GM23338 (cell line): ENCODE results near the gene XRCC5. TPM values are rescaled to one million over a fixed set of nuclear protein-coding genes. Genes with fewer than 3 reads are reported as not detected.

Experiments
- ATAC-seq: fragments of 200-7000 bp; cut with Tn5 transposase; 3 replicates; pipeline ENCODE4 v1.9.1; 2020
- DNase-seq: peaks from one replicate; pipeline ENCODE4 v3.0.0-alpha.2; 2015; ENCODE audit warnings: low spot score
- H2AFZ ChIP-seq: fragments of 200-600 bp; sonication (generic); 2 replicates; pipeline ENCODE4 v1.8.0; 2016; ENCODE audit warnings: antibody characterized with exemption, mild to moderate bottlenecking, moderate library complexity
- H3F3A ChIP-seq: fragments of 200-600 bp; sonication (generic); replicated peaks from 2 replicates; pipeline ENCODE4 v1.8.0; 2017; ENCODE audit warnings: antibody characterized with exemption, mixed run types, low read depth
- H3K27ac ChIP-seq: fragments of 200-600 bp; sonication (generic); 2 replicates; pipeline ENCODE4 v1.6.1; 2016; ENCODE audit warnings: low read depth
- H3K27me3 ChIP-seq: fragments of 200-600 bp; sonication (generic); 2 replicates; pipeline ENCODE4 v1.8.0; 2016; ENCODE audit warnings: mild to moderate bottlenecking, mixed run types, moderate library complexity; ENCODE audit not compliant: insufficient read depth
- H3K36me3 ChIP-seq: fragments of 200-600 bp; sonication (generic); 2 replicates; pipeline ENCODE4 v1.8.0; 2016; ENCODE audit warnings: mild to moderate bottlenecking; ENCODE audit not compliant: insufficient read depth
- H3K4me1 ChIP-seq: fragments of 200-600 bp; sonication (generic); 2 replicates; pipeline ENCODE4 v1.8.0; 2016; ENCODE audit warnings: mild to moderate bottlenecking, moderate library complexity; ENCODE audit not compliant: insufficient read depth
- H3K4me2 ChIP-seq: fragments of 200-600 bp; sonication (generic); 2 replicates; pipeline ENCODE4 v1.7.1; 2017; ENCODE audit warnings: mixed run types
- H3K4me3 ChIP-seq: fragments of 200-600 bp; sonication (generic); 2 replicates; pipeline ENCODE4 v1.6.1; 2016; ENCODE audit warnings: mixed run types
- H3K79me2 ChIP-seq: fragments of 200-600 bp; sonication (generic); replicated peaks from 2 replicates; pipeline ENCODE4 v1.8.0; 2017; ENCODE audit warnings: mild to moderate bottlenecking; ENCODE audit not compliant: insufficient read depth
- H3K9me2 ChIP-seq: fragments of 200-600 bp; sonication (generic); 2 replicates; pipeline ENCODE4 v1.8.0; 2017; ENCODE audit not compliant: insufficient read depth
- H4K20me1 ChIP-seq: fragments of 200-600 bp; sonication (generic); replicated peaks from 2 replicates; pipeline ENCODE4 v1.8.0; 2017; ENCODE audit warnings: mild to moderate bottlenecking; ENCODE audit not compliant: insufficient read depth
- H3K27ac Mint-ChIP-seq: 2 replicates; pipeline ENCODE4 v1.8.0; 2020; ENCODE audit warnings: inconsistent platforms, mild to moderate bottlenecking, moderate library complexity, mixed read lengths
- H3K27me3 Mint-ChIP-seq: 3 replicates; pipeline ENCODE4 v1.8.0; 2022; ENCODE audit warnings: low read depth, mild to moderate bottlenecking, moderate library complexity, mixed read lengths, inconsistent platforms; ENCODE audit not compliant: insufficient read depth, poor library complexity
- H3K36me3 Mint-ChIP-seq: 3 replicates; pipeline ENCODE4 v1.8.0; 2021; ENCODE audit warnings: low read depth, mild to moderate bottlenecking, inconsistent platforms, moderate library complexity, mixed read lengths
- H3K4me1 Mint-ChIP-seq: 3 replicates; pipeline ENCODE4 v1.8.0; 2020; ENCODE audit warnings: mild to moderate bottlenecking, inconsistent platforms, mixed read lengths
- H3K4me3 Mint-ChIP-seq: 3 replicates; pipeline ENCODE4 v1.8.0; 2021; ENCODE audit warnings: moderate library complexity, mild to moderate bottlenecking, inconsistent platforms, mixed read lengths
- H3K9me3 Mint-ChIP-seq: 3 replicates; pipeline ENCODE4 v1.8.0; 2020; ENCODE audit warnings: moderate library complexity, mild to moderate bottlenecking, inconsistent platforms, mixed read lengths
- CREB1 ChIP-seq: fragments of 250-450 bp; sonication (Bioruptor Pico); IDR thresholded peaks from 2 replicates; pipeline ENCODE4 v1.5.0; 2020; ENCODE audit warnings: low read depth, mild to moderate bottlenecking, moderate library complexity
- EZH2 ChIP-seq: fragments of 200-600 bp; sonication (generic); IDR thresholded peaks from one replicate; pipeline ENCODE4 v1.8.0; 2017; ENCODE audit warnings: antibody characterized with exemption, mild to moderate bottlenecking, low read depth; ENCODE audit not compliant: unreplicated experiment
- EZH2phosphoT487 ChIP-seq: fragments of 200-600 bp; sonication (generic); IDR thresholded peaks from one replicate; pipeline ENCODE4 v1.8.1; 2018; ENCODE audit warnings: antibody characterized with exemption; ENCODE audit not compliant: unreplicated experiment
- JUNB ChIP-seq: IDR thresholded peaks from one replicate; pipeline ENCODE4 v1.6.1; 2016; ENCODE audit warnings: antibody characterized with exemption; ENCODE audit not compliant: unreplicated experiment
- NANOG ChIP-seq: IDR thresholded peaks from 2 replicates; pipeline ENCODE4 v1.6.1; 2016; ENCODE audit warnings: antibody characterized with exemption, borderline replicate concordance
- POLR2AphosphoS5 ChIP-seq: IDR thresholded peaks from 2 replicates; pipeline ENCODE4 v1.6.1; 2016; ENCODE audit warnings: antibody characterized with exemption, low read depth
- STAT1 ChIP-seq: IDR thresholded peaks from one replicate; pipeline ENCODE4 v1.6.1; 2016; ENCODE audit warnings: antibody characterized with exemption; ENCODE audit not compliant: unreplicated experiment
- ZNF114 ChIP-seq: fragments of 250-450 bp; sonication (Bioruptor Pico); IDR thresholded peaks from 2 replicates; pipeline ENCODE4 v1.5.0; 2020; ENCODE audit warnings: mild to moderate bottlenecking, moderate library complexity
- ZNF331 ChIP-seq: fragments of 250-450 bp; sonication (Bioruptor Pico); IDR thresholded peaks from 2 replicates; pipeline ENCODE4 v1.5.0; 2020; ENCODE audit warnings: low read depth, mild to moderate bottlenecking, moderate library complexity
- polyA plus RNA-seq: library from polyadenylated mRNA; unstranded; fragments of >200 nt; fragmentation: Nextera tagmentation; extraction: Ambion mirVana; gene quantifications from 2 replicates; pipeline ENCODE4 v1.2.1, GENCODE V29; 2016
- total RNA-seq: library from RNA; depleted of rRNA; stranded (reverse); fragments of >200 nt; shearing (Covaris generic); gene quantifications from 2 replicates; pipeline ENCODE4 v1.2.3, GENCODE V29; 2014
- TF ChIP-seq, protein P1 (sequence below), 2 experiments: fragments of 200-600 bp in 1 of 2; sonication (generic) in 1 of 2; conservative IDR thresholded peaks; 2 replicates each; pipeline versions ENCODE4 v1.5.1 to v1.6.1; 2016 to 2017; ENCODE audit warnings: antibody characterized with exemption in 2 of 2, low read depth in 2 of 2, mild to moderate bottlenecking in 2 of 2, moderate library complexity in 1 of 2
- TF ChIP-seq, protein P2 (sequence below): IDR thresholded peaks from one replicate; pipeline ENCODE4 v1.6.1; 2018; ENCODE audit warnings: antibody characterized with exemption; ENCODE audit not compliant: unreplicated experiment
- TF ChIP-seq, protein P3 (sequence below): IDR thresholded peaks from 2 replicates; pipeline ENCODE4 v1.6.1; 2016; ENCODE audit warnings: antibody characterized with exemption

Gene XRCC5
- total and polyA plus RNA-seq, 2 experiments from 2014 or later: 499 to 524 TPM

DNA sequence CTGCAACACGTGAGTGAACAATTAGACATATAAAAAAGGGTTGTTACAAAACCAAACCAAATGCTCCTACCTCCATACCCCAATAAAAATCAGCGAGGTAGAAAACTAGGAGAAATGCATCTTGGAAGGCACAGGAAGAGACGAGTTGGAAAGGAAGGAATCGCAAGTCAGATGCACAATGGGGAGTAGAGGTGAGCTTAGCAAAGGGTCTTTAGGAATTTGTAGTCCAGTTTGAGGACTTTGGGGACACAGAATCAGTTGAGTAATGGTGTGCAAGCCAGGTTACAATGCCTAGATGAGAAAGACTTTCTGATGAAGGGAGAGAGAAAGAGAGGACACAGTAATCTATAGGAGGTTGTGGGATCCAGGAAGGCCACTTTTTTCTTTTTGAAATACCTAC, 35.7 kb downstream of the XRCC5 start:
- Histone ChIP-seq H3F3A (peaks cover 4% of the 10 kb centered on the region), H3K4me3 (no peak overlapping the region), H3K27ac (peak overlapping the region; percentile 61), H3K36me3 (peaks cover 81% of the 10 kb centered on the region), H3K4me2 (no peak overlapping the region), H2AFZ (no peak overlapping the region), H3K9me2 (no peaks in the 10 kb centered on the region), H4K20me1 (peaks cover 42% of the 10 kb centered on the region), H3K4me1 (no peaks in the 10 kb centered on the region; the same call in 1 of the 2 replicates), H3K27me3 (no peaks in the 10 kb centered on the region), H3K79me2 (peaks cover 91% of the 10 kb centered on the region)
- Mint-ChIP-seq H3K27me3 (no peaks in the 10 kb centered on the region), H3K4me3 (no peak overlapping the region), H3K9me3 (no peaks in the 10 kb centered on the region), H3K27ac (no peak overlapping the region), H3K4me1 (peaks cover 8% of the 10 kb centered on the region), H3K36me3 (peaks cover 69% of the 10 kb centered on the region)
- ATAC-seq: no peak
- no peak for DNase-seq
- TF ChIP-seq STAT1 (no peak), JUNB (no peak), ZNF114 (CRISPR knock-in tag) (no peak), EZH2 (no peak)

DNA sequence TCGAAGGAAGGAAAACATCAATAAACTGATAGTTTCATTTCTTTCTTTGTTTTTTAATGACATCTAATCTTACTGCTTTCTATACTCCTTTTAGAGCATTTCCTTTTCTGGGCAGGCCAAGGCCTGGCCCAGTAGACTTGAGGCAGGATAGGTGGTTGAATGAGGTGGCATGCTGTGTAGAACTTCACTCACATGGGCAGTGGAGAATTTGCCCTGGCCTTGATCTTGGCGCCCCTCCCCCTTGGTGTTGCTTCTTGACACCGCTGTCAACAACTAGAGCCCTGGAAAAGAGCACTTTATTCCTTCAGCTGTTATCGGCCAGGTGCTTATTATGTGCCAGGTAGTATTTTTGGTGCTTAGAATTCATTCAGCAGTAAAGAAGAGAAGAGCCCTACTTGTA, 37.4 kb downstream of the XRCC5 start:
- Mint-ChIP-seq H3K36me3 (peaks cover 69% of the 10 kb centered on the region), H3K4me3 (no peak overlapping the region)
- TF ChIP-seq NANOG: no peak
- no peak for TF ChIP-seq EZH2phosphoT487
- TF ChIP-seq, protein P1, sequence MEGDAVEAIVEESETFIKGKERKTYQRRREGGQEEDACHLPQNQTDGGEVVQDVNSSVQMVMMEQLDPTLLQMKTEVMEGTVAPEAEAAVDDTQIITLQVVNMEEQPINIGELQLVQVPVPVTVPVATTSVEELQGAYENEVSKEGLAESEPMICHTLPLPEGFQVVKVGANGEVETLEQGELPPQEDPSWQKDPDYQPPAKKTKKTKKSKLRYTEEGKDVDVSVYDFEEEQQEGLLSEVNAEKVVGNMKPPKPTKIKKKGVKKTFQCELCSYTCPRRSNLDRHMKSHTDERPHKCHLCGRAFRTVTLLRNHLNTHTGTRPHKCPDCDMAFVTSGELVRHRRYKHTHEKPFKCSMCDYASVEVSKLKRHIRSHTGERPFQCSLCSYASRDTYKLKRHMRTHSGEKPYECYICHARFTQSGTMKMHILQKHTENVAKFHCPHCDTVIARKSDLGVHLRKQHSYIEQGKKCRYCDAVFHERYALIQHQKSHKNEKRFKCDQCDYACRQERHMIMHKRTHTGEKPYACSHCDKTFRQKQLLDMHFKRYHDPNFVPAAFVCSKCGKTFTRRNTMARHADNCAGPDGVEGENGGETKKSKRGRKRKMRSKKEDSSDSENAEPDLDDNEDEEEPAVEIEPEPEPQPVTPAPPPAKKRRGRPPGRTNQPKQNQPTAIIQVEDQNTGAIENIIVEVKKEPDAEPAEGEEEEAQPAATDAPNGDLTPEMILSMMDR (conservative IDR thresholded peaks at IDR 0.05; ENCODE audit: low read depth in 2 of 2): no peak
- TF ChIP-seq ZNF114 (CRISPR knock-in tag): no peak
- no peak for TF ChIP-seq STAT1
- TF ChIP-seq ZNF331: no peak
- TF ChIP-seq POLR2AphosphoS5: no peak
- TF ChIP-seq JUNB: no peak
- TF ChIP-seq CREB1 (CRISPR knock-in tag): no peak
- TF ChIP-seq, protein P2, sequence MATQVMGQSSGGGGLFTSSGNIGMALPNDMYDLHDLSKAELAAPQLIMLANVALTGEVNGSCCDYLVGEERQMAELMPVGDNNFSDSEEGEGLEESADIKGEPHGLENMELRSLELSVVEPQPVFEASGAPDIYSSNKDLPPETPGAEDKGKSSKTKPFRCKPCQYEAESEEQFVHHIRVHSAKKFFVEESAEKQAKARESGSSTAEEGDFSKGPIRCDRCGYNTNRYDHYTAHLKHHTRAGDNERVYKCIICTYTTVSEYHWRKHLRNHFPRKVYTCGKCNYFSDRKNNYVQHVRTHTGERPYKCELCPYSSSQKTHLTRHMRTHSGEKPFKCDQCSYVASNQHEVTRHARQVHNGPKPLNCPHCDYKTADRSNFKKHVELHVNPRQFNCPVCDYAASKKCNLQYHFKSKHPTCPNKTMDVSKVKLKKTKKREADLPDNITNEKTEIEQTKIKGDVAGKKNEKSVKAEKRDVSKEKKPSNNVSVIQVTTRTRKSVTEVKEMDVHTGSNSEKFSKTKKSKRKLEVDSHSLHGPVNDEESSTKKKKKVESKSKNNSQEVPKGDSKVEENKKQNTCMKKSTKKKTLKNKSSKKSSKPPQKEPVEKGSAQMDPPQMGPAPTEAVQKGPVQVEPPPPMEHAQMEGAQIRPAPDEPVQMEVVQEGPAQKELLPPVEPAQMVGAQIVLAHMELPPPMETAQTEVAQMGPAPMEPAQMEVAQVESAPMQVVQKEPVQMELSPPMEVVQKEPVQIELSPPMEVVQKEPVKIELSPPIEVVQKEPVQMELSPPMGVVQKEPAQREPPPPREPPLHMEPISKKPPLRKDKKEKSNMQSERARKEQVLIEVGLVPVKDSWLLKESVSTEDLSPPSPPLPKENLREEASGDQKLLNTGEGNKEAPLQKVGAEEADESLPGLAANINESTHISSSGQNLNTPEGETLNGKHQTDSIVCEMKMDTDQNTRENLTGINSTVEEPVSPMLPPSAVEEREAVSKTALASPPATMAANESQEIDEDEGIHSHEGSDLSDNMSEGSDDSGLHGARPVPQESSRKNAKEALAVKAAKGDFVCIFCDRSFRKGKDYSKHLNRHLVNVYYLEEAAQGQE: no peak
- TF ChIP-seq, protein P3, sequence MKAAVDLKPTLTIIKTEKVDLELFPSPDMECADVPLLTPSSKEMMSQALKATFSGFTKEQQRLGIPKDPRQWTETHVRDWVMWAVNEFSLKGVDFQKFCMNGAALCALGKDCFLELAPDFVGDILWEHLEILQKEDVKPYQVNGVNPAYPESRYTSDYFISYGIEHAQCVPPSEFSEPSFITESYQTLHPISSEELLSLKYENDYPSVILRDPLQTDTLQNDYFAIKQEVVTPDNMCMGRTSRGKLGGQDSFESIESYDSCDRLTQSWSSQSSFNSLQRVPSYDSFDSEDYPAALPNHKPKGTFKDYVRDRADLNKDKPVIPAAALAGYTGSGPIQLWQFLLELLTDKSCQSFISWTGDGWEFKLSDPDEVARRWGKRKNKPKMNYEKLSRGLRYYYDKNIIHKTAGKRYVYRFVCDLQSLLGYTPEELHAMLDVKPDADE: no peak
- no peak for TF ChIP-seq EZH2

More for the DNA sequence above, 37.4 kb downstream of the XRCC5 start:
- Histone ChIP-seq H3K4me1 (no peaks in the 10 kb centered on the region; the same call in 1 of the 2 replicates), H4K20me1 (peaks cover 55% of the 10 kb centered on the region), H3K79me2 (peaks cover 98% of the 10 kb centered on the region), H3K4me2 (no peak overlapping the region), H2AFZ (no peak overlapping the region), H3F3A (peaks cover 14% of the 10 kb centered on the region), H3K27ac (peak overlapping the region; percentile 59; the same call in 1 of the 2 replicates), H3K36me3 (peaks cover 78% of the 10 kb centered on the region), H3K9me2 (no peaks in the 10 kb centered on the region), H3K4me3 (no peak overlapping the region), H3K27me3 (no peaks in the 10 kb centered on the region)
- peak; percentile 21 for DNase-seq
- peak; percentile 55 for ATAC-seq
- Mint-ChIP-seq H3K27ac (no peak overlapping the region), H3K4me1 (peaks cover 8% of the 10 kb centered on the region), H3K27me3 (no peaks in the 10 kb centered on the region), H3K9me3 (no peaks in the 10 kb centered on the region)
